GM18870 (cell line): Measurements from ENCODE around the gene PPDPF.
"Not testable (repeated sequence)": the region's sequence is repeated elsewhere in the genome, so short reads cannot be mapped to it uniquely, and the experiment has no call there.

Source experiments
- ATAC-seq: cut with Tn5 transposase; IDR thresholded peaks from one replicate; pipeline ENCODE4 v1.9.1; 2021; ENCODE audit warnings: moderate library complexity; ENCODE audit not compliant: unreplicated experiment

The PPDPF gene

GRCh38 chr20:63520504-63520933 is at the start of gene PPDPF:
PPDPF (plus strand) TSS chr20:63520765; CDS start chr20:63521309, 544 bp downstream.
- ATAC-seq = no peak

- no peak for ATAC-seq
Observed at GRCh38 chr20:63471002-63471716, 49.4 kb upstream of the PPDPF start.

DNA sequence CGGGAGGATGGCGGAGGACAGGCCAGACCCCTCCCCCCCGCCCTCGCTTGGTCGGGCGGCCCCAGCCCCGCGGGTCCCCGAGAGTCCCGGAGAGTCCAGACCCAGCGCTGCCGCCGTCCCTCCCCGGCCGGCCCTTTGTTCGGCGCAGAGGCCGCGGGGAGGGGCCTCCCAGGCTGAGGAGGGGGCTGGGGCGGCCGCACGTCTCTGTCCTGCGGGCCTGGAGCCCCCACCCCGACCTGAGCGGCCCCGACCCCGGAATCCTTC is 48.9 kb upstream of the PPDPF start:
- ATAC-seq = no peak

- no peak for ATAC-seq
Observed at GRCh38 chr20:63471981-63472831, 48.4 kb upstream of the PPDPF start, which contains the start of gene KCNQ2. KCNQ2 (minus strand) TSS chr20:63472655; CDS start chr20:63472463, 192 bp downstream.

GRCh38 chr20:63472862-63473390 is 47.6 kb upstream of the PPDPF start:
- ATAC-seq = no peak

DNA sequence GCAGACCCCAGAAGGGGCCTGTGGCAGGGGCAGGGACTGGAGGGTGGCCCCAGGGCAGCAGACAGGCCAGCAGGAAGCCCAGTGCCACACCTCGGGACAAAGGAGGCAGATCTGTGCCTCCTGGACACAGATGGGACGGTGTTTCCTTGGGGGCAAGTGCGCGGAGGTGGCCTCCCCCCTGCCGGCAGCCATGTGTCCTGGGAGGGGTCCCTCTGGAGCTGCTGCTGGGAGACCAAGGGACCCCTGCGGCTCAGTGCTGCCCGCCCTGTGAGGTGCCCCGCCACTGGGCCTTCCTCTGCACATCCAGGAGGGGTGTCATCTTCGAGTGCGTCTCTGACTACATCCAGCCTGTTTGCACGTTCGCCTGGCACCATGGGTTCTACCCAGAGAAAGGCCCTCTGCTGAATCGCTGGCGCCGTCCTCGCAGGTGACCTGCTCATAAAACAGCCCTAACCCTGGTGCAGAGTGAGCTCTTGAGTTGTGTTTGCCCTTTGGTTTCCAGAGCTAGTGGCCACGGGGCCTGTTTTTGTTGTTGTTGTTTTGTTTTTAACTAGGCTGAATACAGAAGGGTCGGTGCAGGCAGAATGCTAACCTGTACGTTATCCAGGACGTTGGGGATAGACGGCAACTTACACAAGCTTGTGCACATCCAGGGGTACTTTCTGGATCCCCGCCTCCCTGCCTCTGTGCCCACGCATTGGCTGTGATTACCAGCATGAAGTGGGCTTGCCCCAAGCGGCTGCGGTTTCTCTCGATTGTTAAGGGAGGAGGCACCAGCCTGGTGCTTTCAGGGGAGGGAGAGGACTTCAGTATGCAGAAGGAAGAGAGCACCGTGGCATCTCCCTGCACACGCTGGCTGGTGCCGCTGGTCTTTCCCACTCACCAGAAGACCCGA is 46.8 kb upstream of the PPDPF start:
- no peak for ATAC-seq

DNA sequence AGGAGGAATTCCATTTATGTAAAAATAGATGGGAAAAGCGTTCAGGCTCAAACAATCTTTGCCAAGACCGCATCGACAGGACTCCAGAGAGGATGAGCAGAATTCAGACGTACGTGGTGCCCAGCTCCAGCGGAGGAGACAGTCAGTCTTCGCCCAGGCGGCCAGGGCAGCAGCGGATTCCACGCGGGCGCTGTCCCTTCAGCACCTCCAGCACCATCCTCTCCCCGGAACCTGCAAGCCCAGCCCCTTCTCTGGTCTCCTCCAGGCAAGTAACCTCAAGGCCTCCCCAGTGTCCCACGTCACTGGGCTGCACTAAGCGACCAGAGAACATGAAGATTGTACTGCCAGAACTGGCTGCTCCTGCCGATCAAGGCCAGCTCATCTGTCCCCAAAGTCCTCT is 45.4 kb upstream of the PPDPF start:
- ATAC-seq = no peak

GRCh38 chr20:63477061-63477616 is 43.4 kb upstream of the PPDPF start:
- no peak for ATAC-seq

- no peak for ATAC-seq
Observed at GRCh38 chr20:63477944-63478343, 42.6 kb upstream of the PPDPF start.

- ATAC-seq = no peak
Observed at GRCh38 chr20:63478346-63479302, 41.9 kb upstream of the PPDPF start.

DNA sequence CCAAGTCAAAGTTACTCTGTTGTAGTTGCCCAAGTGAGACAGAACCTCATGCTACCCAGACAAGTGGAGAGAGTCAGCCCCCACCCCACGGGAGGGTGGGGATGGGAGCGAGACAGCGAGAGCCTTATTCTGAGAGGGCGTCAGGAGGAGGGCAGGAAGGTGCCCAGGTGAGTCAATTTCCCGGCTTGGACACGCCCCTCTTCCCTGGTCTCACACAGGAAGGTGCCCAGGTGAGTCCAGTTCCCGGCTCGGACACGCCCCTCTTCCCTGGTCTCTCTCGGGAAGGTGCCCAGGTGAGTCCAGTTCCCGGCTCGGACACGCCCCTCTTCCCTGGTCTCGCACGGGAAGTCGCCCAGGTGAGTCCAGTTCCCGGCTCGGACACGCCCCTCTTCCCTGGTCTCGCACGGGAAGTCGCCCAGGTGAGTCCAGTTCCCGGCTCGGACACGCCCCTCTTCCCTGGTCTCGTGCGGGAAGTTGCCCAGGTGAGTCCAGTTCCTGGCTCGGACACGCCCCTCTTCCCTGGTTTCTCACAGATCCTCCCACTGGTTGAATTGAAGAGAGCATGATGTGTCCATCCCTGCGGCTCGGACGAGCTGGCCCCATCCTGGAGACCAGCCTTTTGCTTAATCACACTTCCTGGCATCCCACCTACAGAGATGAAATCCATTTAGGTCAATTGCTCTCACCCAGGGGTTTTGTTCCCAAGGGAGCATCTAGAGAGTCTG is 40.7 kb upstream of the PPDPF start:
- not testable (repeated sequence) for ATAC-seq

GRCh38 chr20:63481503-63481902 is 39.1 kb upstream of the PPDPF start:
- no peak for ATAC-seq

GRCh38 chr20:63482021-63482587 is 38.5 kb upstream of the PPDPF start:
- ATAC-seq = no peak

GRCh38 chr20:63483834-63484233 is 36.7 kb upstream of the PPDPF start:
- no peak for ATAC-seq

DNA sequence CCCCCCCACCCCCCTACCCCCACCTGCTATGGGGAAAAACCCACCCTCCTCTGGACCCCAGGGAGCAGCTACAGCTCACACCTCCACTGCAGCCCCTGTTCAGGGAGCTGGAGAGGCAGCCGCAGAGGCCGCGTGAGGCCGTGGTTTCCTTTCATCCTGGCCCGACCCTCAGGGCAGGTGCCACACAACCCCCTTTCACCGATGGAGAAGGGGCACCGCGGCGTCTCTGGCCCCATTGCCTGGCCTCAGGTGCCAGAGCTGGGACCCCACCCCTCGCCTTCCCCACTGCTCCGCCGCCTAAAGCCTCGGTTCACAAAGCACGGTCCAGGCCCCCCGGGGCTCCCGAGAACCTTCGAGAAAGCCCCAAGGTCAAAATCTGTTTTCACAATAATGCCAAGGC is 36.3 kb upstream of the PPDPF start:
- no peak for ATAC-seq

GRCh38 chr20:63484651-63485403 is 35.7 kb upstream of the PPDPF start:
- ATAC-seq = no peak

DNA sequence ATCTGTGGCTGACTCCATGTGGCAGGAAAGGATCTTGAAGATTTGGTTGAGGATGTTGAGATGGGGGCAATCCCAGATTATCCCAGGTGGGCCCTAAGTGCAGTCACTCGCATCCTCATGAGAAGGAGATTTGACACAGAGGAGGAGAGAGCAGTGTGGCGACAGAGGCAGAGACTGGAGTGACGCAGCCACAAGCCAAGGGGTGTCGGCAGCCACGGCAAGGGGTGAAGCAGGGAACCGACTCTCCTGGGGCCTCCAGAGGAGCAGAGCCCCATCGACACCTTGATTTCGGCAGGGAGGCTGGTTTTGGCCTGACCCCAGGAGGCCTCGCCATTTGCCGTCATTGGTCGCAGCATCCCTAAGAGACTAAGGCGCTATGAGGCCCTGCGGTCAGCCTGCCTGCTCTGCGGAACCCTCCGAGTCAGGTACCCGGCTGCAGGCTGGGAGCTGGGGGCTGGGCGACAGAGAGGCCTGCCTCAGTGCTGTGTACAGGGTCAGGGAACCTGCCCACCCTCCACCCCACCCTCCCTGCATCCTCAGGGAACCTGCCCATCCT is 34.2 kb upstream of the PPDPF start:
- no peak for ATAC-seq
